GM18868 (cell line): ENCODE results near the gene SCUBE1.
"Not testable (repeated sequence)": the region's sequence is repeated elsewhere in the genome, so short reads cannot be mapped to it uniquely, and the experiment has no call there.

Experiments
- ATAC-seq: cut with Tn5 transposase; IDR thresholded peaks from one replicate; pipeline ENCODE4 v1.9.1; 2021; ENCODE audit warnings: mild to moderate bottlenecking, moderate library complexity; ENCODE audit not compliant: unreplicated experiment

SCUBE1 gene

DNA sequence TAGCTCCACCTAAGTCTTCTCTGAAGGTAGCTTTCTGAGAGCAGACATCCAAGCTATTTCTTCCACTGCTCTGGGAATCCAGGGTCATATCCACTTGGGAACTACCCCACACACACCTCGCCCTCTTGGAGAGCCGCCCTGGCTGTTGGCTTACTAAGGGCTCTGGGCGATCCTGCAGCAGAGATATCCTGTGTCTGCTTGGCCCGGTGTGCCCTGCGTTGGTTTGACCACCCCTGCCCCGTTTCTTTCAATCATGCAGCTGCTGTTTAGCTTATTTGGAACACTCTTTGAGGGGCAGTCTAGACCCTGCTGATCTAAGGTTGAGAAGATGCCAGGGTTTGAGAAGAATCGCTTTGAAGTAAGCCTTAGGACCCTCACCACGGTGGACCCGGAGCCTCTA lies 17.4 kb upstream of the SCUBE1 start:
- ATAC-seq = no peak

GRCh38 chr22:43356881-43357280 lies 13.7 kb upstream of the SCUBE1 start:
- no peak for ATAC-seq

- not testable (repeated sequence) for ATAC-seq
Observed at GRCh38 chr22:43355688-43356087, 12.5 kb upstream of the SCUBE1 start.

DNA sequence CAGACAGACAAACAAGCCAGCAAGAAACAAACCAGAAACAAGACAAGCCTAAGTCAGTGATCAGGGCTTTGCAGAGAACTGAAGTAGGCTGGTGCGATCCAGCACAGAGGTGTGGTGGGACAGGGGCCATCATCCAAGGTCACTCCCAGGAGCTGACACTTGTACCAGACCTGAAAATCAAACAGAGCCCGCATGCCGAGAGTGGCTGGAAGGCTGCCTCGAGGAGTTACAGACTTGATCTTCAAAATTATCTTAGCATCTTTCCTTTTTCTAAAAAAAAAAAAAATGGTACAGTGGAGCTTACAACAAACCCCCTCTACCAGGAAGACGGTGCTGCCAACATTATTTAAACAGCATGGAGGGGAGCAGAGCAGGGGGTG lies 8.8 kb upstream of the SCUBE1 start:
- ATAC-seq = no peak

- no peak for ATAC-seq
Observed at GRCh38 chr22:43349636-43350035, 6.5 kb upstream of the SCUBE1 start.

- ATAC-seq = no peak
Observed at GRCh38 chr22:43346521-43346929, 3.4 kb upstream of the SCUBE1 start.

- ATAC-seq = no peak
Observed at GRCh38 chr22:43345761-43346301, 2.7 kb upstream of the SCUBE1 start.

DNA sequence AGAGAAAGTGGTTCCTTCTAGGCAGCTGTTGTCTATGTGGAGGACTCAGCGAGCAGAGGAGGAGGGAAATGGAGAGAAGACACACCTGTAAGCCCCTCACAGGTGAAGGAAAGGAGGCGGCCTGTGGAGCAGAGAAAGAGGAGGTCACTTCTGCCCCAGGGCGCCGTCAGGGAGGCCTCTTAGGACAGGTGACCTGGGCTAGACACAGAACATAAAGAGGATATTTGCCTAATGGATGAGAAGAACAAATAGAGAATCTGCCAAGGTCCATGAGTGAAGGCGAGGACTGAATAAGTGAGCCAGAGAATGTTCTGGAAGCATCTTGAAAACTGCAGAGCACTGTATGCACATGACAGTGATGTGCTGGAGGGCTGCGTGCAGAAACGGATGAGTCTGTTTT lies 2.2 kb upstream of the SCUBE1 start:
- ATAC-seq = no peak

GRCh38 chr22:43344520-43344787 lies 1.3 kb upstream of the SCUBE1 start:
- no peak for ATAC-seq

- ATAC-seq = no peak
Observed at GRCh38 chr22:43343670-43344519, 723 bp upstream of the SCUBE1 start.

DNA sequence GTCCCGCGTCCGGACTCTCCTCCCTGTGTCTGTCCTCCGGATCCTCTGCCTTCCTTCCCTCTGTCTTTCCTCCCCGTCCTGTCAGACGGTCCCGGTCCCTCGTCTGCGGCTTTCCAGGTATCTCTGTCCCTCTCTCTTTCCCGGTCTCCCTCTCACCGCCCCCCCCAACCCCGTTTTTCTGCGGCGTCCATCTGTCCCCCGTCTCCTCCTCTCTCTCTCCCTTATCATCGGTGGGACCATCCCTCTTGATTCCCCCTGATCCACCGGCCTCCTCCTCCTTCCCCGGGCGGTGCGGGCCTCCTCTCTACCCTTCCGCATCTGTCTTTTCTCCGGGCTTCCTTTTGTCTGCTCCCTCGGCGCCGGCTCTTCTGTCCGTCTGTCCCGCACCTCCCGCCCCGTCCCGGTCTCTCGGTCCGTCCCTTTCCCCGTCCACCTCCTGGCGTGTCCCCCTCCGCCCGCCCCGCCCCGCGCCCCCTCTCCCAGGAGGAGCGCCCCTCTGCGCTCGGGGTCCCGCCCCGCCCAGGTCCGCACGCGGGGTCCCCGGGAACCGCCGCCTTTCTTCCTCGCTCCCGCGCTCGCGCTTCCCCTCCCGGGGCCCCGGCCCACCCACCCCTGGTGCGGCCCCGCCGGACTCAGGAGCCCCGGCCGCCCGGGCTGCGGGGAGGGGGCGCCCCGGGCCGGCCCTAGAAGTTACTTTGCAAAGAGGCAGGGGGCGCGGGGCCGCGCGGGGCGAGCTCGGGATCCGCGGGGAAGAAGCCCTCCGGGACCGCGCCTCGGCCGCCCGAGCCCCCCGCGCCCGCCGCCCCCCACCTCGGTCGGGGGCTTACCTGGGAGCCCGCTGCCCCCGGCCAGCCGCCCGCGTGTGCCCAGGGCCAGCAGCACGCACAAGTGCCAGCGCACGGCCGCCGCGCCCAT lies 568 bp downstream of the SCUBE1 start:
- no peak for ATAC-seq

- ATAC-seq = no peak
Observed at GRCh38 chr22:43341565-43341964, 1.6 kb downstream of the SCUBE1 start.

DNA sequence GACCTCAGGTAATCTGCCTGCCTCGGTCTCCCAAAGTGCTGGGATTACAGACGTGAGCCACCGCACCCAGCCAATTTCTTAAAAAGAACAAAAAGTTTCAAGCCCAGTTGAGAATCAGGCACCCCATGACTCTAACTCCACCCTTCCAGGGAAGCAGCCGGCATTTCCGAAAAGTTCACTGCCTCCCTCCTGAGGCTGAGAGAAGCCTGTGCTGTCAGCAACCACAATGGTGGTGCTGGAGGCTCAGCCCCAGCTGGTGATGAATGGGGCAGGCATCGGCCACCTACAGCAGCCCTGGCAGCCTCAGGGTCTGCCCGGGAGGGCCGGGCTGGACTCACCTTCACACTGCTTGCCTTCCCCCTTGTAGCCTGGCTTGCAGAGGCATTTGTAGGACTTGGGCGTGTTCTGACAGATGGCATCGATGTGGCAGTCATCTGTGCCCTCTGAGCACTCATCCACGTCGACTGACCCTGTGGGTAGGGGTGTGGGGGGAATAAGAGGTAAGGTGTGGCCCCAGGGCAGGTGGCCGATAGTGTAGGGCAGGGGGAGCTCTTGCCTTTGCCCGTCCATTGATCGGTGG lies 4.3 kb downstream of the SCUBE1 start:
- no peak for ATAC-seq

- ATAC-seq = no peak
Observed at GRCh38 chr22:43337946-43338345, 5.2 kb downstream of the SCUBE1 start.

GRCh38 chr22:43337385-43337784 lies 5.8 kb downstream of the SCUBE1 start:
- no peak for ATAC-seq

DNA sequence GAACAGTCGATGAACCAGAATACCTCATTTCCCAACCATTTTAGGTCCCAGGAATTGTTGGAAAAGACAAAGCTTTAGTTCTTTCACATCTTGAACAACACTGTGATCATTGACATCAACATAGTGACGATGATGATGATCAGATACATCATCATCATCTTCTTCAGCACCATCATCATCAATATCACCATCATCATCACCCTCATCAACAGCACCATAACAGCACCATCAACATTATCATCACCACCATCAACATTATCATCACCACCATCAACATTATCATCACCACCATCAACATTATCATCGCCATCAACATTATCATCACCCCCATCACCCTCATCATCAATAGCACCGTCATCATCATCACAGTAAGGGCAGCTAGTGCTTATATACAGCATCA lies 8.8 kb downstream of the SCUBE1 start:
- no peak for ATAC-seq

DNA sequence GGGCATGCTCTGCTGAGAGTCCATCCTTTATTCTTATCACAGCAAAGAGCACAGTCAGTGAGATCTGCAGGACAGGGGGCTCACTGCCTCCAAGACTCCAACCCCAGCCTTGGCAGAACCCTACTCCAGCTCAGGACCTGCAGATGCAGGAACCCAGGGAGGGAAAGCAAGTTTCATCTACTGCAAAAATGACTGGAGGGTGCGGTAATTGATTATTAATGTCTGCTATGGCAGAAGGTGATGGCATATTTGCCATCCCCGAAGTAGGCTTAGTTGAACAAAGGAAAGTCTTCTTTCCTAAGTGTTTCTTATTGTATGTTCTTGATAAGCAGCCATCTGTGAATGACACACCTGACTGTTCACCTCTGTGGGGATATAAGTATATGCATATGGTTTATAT lies 9.2 kb downstream of the SCUBE1 start:
- no peak for ATAC-seq

DNA sequence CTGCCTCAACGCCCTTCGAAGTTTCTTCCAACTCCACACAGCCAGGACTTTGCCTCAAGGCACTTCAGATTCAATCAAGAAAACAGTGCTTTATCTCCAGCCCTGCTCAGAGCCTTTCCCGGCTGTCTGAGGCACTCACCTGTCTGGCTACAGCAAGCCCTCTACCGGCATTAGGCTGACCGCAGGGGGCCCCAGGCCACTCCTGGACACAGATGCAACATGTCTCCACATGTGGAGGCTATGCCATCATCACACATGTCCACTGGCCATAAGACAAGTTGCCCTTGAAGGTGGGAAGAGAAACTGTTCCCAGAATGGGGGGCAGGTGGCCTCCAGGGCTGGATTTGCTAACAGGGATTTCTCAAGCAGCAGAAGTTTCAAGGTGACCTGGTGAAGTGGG lies 10.0 kb downstream of the SCUBE1 start:
- ATAC-seq = no peak

DNA sequence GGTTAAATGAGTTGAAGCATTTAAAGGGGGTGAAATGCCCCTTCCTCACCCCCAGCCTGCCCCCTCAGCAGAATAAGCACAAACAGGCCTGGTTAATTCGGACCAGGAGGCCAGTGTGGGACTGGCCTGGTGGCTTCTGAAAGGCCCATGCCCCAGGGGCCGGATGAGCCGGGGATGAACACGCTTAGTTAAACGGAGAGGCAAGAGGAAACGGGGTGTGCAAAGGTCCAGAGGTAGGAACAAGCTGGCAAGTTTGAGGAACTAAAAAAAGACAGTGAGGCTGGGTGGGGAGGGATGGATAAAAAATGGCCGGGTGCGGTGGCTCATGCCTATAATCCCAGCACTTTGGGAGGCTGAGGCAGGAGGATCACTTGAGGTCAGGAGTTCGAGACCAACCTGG lies 11.5 kb downstream of the SCUBE1 start:
- no peak for ATAC-seq

- no peak for ATAC-seq
Observed at GRCh38 chr22:43331069-43331451, 12.1 kb downstream of the SCUBE1 start.

DNA sequence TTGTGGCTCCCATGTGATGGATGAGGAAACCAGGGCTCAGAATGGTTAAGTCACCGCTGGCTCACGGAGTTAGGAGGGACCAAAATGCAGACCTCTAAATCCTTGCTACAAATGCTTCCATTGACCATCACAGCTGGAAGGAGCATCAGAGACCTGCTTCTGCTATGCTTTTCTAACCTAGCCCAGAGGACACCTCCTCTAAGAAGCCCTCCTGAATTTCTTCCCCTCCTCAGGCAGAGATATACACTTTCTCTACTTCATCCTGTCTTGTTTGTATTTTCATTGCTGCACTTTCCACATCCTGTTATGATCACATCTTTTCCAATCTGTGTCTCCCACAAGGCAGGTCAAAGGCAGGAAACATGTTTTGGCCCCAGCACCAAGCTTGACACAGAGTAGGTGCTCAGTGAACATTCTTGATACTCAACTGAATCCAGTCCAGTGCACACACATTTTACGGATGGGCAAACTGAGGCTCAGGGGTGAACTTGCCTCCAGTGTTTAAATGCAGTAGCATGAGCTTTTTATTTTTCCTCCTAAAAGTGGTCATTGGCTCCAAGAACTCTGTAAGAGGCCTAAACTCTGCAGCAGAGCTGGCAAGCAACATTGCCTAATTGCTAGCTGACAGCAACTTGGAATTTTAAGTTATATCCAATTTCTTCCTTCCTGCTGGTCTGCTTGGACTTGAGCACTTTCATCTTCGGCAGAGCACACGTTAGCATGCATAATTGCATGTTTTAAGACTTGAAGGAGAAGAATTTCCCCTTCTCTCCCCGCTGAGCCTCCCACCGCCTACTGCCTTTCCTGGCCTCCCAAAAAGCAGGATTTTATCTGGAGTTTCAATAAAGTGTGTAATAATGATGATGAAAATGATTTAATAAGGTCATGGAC lies 12.7 kb downstream of the SCUBE1 start:
- ATAC-seq = no peak
